ENCODE data around the gene ZNF837.
A peak's percentile ranks its signal among the peaks of the same experiment; 100 is the strongest.
"Not testable (repeated sequence)": the region's sequence is repeated elsewhere in the genome, so short reads cannot be mapped to it uniquely, and the experiment has no call there.

The ZNF837 gene

GRCh38 chr19:58403920-58404478 lies 23.2 kb upstream of the ZNF837 start:
- not testable (repeated sequence) for H3K36me3 ChIP-seq (ENCODE audit: control insufficient read depth in 2 of 2, insufficient read depth in 2 of 2, low read length in 2 of 2); H3K9me3 ChIP-seq (ENCODE audit: control insufficient read depth in 2 of 2, low read length in 2 of 2); H3K27me3 ChIP-seq (ENCODE audit: control insufficient read depth in 1 of 2, insufficient read depth in 2 of 2, low read length in 2 of 2); H3K27ac ChIP-seq (ENCODE audit: low read length); H3K4me3 ChIP-seq (ENCODE audit: low read length in 2 of 2); H3K9ac ChIP-seq (ENCODE audit: low read length in 2 of 2)
- H3K4me1 ChIP-seq (ENCODE audit: control insufficient read depth, insufficient read depth, low read length) = peaks cover 32% of the 10 kb centered on the region

- Histone ChIP-seq H3K4me1 (ENCODE audit: control insufficient read depth, insufficient read depth, low read length) (peaks cover 19% of the 10 kb centered on the region), H3K9me3 (ENCODE audit: control insufficient read depth in 2 of 2, low read length in 2 of 2) (no peaks in the 10 kb centered on the region), H3K27me3 (ENCODE audit: control insufficient read depth in 1 of 2, insufficient read depth in 2 of 2, low read length in 2 of 2) (peaks cover 10 to 14% of the 10 kb centered on the region in 2 donors), H3K27ac (ENCODE audit: low read length) (no peak overlapping the region), H3K4me3 (ENCODE audit: low read length in 2 of 2) (peak overlapping the region; percentile 67 to 87), H3K36me3 (ENCODE audit: control insufficient read depth in 2 of 2, insufficient read depth in 2 of 2, low read length in 2 of 2) (no peaks in the 10 kb centered on the region), H3K9ac (ENCODE audit: low read length in 2 of 2) (peak overlapping the region in 1 of 2 donors; percentile 67)
These were observed 21.1 kb upstream of the ZNF837 start for GRCh38 chr19:58401840-58402421.

- peak overlapping the region; percentile 67 to 79 for H3K9ac ChIP-seq (ENCODE audit: low read length in 2 of 2)
- H3K4me1 ChIP-seq (ENCODE audit: control insufficient read depth, insufficient read depth, low read length) = peaks cover 17% of the 10 kb centered on the region
- no peaks in the 10 kb centered on the region for H3K36me3 ChIP-seq (ENCODE audit: control insufficient read depth in 2 of 2, insufficient read depth in 2 of 2, low read length in 2 of 2)
- peak overlapping the region; percentile 87 to 96 for H3K4me3 ChIP-seq (ENCODE audit: low read length in 2 of 2)
- H3K27me3 ChIP-seq (ENCODE audit: control insufficient read depth in 1 of 2, insufficient read depth in 2 of 2, low read length in 2 of 2) = peaks cover 15 to 16% of the 10 kb centered on the region in 2 donors
- H3K9me3 ChIP-seq (ENCODE audit: control insufficient read depth in 2 of 2, low read length in 2 of 2) = no peaks in the 10 kb centered on the region
- H3K27ac ChIP-seq (ENCODE audit: low read length) = no peak overlapping the region
These were observed 20.3 kb upstream of the ZNF837 start for GRCh38 chr19:58400916-58401839.

GRCh38 chr19:58400316-58400915 lies 19.6 kb upstream of the ZNF837 start:
- Histone ChIP-seq H3K27ac (ENCODE audit: low read length) (no peak overlapping the region), H3K4me3 (ENCODE audit: low read length in 2 of 2) (peak overlapping the region; percentile 87 to 96), H3K9me3 (ENCODE audit: control insufficient read depth in 2 of 2, low read length in 2 of 2) (no peaks in the 10 kb centered on the region), H3K36me3 (ENCODE audit: control insufficient read depth in 2 of 2, insufficient read depth in 2 of 2, low read length in 2 of 2) (no peaks in the 10 kb centered on the region), H3K9ac (ENCODE audit: low read length in 2 of 2) (peak overlapping the region; percentile 66 to 79), H3K27me3 (ENCODE audit: control insufficient read depth in 1 of 2, insufficient read depth in 2 of 2, low read length in 2 of 2) (peaks cover 22 to 23% of the 10 kb centered on the region in 2 donors), H3K4me1 (ENCODE audit: control insufficient read depth, insufficient read depth, low read length) (peaks cover 20% of the 10 kb centered on the region)

GRCh38 chr19:58399903-58400302 lies 19.1 kb upstream of the ZNF837 start:
- Histone ChIP-seq H3K4me3 (ENCODE audit: low read length in 2 of 2) (peak overlapping the region in 1 of 2 donors; percentile 87), H3K4me1 (ENCODE audit: control insufficient read depth, insufficient read depth, low read length) (peaks cover 20% of the 10 kb centered on the region)

GRCh38 chr19:58398545-58398944 lies 17.7 kb upstream of the ZNF837 start:
- no peak overlapping the region for H3K4me3 ChIP-seq (ENCODE audit: low read length in 2 of 2)
- H3K27ac ChIP-seq (ENCODE audit: low read length) = no peak overlapping the region
- H3K9me3 ChIP-seq (ENCODE audit: control insufficient read depth in 2 of 2, low read length in 2 of 2) = no peaks in the 10 kb centered on the region
- peaks cover 20% of the 10 kb centered on the region for H3K4me1 ChIP-seq (ENCODE audit: control insufficient read depth, insufficient read depth, low read length)
- no peak overlapping the region for H3K9ac ChIP-seq (ENCODE audit: low read length in 2 of 2)
- peaks cover 15 to 17% of the 10 kb centered on the region in 2 donors for H3K36me3 ChIP-seq (ENCODE audit: control insufficient read depth in 2 of 2, insufficient read depth in 2 of 2, low read length in 2 of 2)
- peaks cover 25% of the 10 kb centered on the region in 2 donors for H3K27me3 ChIP-seq (ENCODE audit: control insufficient read depth in 1 of 2, insufficient read depth in 2 of 2, low read length in 2 of 2)

More at GRCh38 chr19:58399903-58400302, 19.1 kb upstream of the ZNF837 start:
- no peak overlapping the region for H3K27ac ChIP-seq (ENCODE audit: low read length)
- peaks cover 25% of the 10 kb centered on the region in 2 donors for H3K27me3 ChIP-seq (ENCODE audit: control insufficient read depth in 1 of 2, insufficient read depth in 2 of 2, low read length in 2 of 2)
- H3K36me3 ChIP-seq (ENCODE audit: control insufficient read depth in 2 of 2, insufficient read depth in 2 of 2, low read length in 2 of 2) = peaks cover 2 to 3% of the 10 kb centered on the region in 2 donors
- no peaks in the 10 kb centered on the region for H3K9me3 ChIP-seq (ENCODE audit: control insufficient read depth in 2 of 2, low read length in 2 of 2)
- no peak overlapping the region for H3K9ac ChIP-seq (ENCODE audit: low read length in 2 of 2)

GRCh38 chr19:58398087-58398486 lies 17.3 kb upstream of the ZNF837 start:
- Histone ChIP-seq H3K9me3 (ENCODE audit: control insufficient read depth in 2 of 2, low read length in 2 of 2) (no peaks in the 10 kb centered on the region), H3K36me3 (ENCODE audit: control insufficient read depth in 2 of 2, insufficient read depth in 2 of 2, low read length in 2 of 2) (peaks cover 19 to 21% of the 10 kb centered on the region in 2 donors), H3K27me3 (ENCODE audit: control insufficient read depth in 1 of 2, insufficient read depth in 2 of 2, low read length in 2 of 2) (peaks cover 25% of the 10 kb centered on the region in 2 donors), H3K27ac (ENCODE audit: low read length) (no peak overlapping the region), H3K4me3 (ENCODE audit: low read length in 2 of 2) (no peak overlapping the region), H3K9ac (ENCODE audit: low read length in 2 of 2) (no peak overlapping the region), H3K4me1 (ENCODE audit: control insufficient read depth, insufficient read depth, low read length) (peaks cover 20% of the 10 kb centered on the region)

GRCh38 chr19:58397533-58398037 lies 16.8 kb upstream of the ZNF837 start:
- no peak overlapping the region for H3K4me3 ChIP-seq (ENCODE audit: low read length in 2 of 2)
- peaks cover 20% of the 10 kb centered on the region for H3K4me1 ChIP-seq (ENCODE audit: control insufficient read depth, insufficient read depth, low read length)
- H3K9ac ChIP-seq (ENCODE audit: low read length in 2 of 2) = no peak overlapping the region
- H3K27me3 ChIP-seq (ENCODE audit: control insufficient read depth in 1 of 2, insufficient read depth in 2 of 2, low read length in 2 of 2) = peaks cover 25% of the 10 kb centered on the region in 2 donors
- H3K9me3 ChIP-seq (ENCODE audit: control insufficient read depth in 2 of 2, low read length in 2 of 2) = no peaks in the 10 kb centered on the region
- H3K36me3 ChIP-seq (ENCODE audit: control insufficient read depth in 2 of 2, insufficient read depth in 2 of 2, low read length in 2 of 2) = peaks cover 24 to 26% of the 10 kb centered on the region in 2 donors
- H3K27ac ChIP-seq (ENCODE audit: low read length) = no peak overlapping the region

GRCh38 chr19:58396691-58397532 lies 16.1 kb upstream of the ZNF837 start:
- Histone ChIP-seq H3K9ac (ENCODE audit: low read length in 2 of 2) (no peak overlapping the region), H3K27ac (ENCODE audit: low read length) (no peak overlapping the region), H3K4me3 (ENCODE audit: low read length in 2 of 2) (no peak overlapping the region), H3K9me3 (ENCODE audit: control insufficient read depth in 2 of 2, low read length in 2 of 2) (no peaks in the 10 kb centered on the region), H3K27me3 (ENCODE audit: control insufficient read depth in 1 of 2, insufficient read depth in 2 of 2, low read length in 2 of 2) (peaks cover 25% of the 10 kb centered on the region in 2 donors), H3K4me1 (ENCODE audit: control insufficient read depth, insufficient read depth, low read length) (peaks cover 18% of the 10 kb centered on the region), H3K36me3 (ENCODE audit: control insufficient read depth in 2 of 2, insufficient read depth in 2 of 2, low read length in 2 of 2) (peaks cover 24 to 26% of the 10 kb centered on the region in 2 donors)

All from stomach smooth muscle (tissue), 2 donors.